Measurements from ENCODE around the gene ECEL1.
"Not testable (repeated sequence)": the region's sequence is repeated elsewhere in the genome, so short reads cannot be mapped to it uniquely, and the experiment has no call there.

Gene ECEL1, protein sequence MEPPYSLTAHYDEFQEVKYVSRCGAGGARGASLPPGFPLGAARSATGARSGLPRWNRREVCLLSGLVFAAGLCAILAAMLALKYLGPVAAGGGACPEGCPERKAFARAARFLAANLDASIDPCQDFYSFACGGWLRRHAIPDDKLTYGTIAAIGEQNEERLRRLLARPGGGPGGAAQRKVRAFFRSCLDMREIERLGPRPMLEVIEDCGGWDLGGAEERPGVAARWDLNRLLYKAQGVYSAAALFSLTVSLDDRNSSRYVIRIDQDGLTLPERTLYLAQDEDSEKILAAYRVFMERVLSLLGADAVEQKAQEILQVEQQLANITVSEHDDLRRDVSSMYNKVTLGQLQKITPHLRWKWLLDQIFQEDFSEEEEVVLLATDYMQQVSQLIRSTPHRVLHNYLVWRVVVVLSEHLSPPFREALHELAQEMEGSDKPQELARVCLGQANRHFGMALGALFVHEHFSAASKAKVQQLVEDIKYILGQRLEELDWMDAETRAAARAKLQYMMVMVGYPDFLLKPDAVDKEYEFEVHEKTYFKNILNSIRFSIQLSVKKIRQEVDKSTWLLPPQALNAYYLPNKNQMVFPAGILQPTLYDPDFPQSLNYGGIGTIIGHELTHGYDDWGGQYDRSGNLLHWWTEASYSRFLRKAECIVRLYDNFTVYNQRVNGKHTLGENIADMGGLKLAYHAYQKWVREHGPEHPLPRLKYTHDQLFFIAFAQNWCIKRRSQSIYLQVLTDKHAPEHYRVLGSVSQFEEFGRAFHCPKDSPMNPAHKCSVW

DNA sequence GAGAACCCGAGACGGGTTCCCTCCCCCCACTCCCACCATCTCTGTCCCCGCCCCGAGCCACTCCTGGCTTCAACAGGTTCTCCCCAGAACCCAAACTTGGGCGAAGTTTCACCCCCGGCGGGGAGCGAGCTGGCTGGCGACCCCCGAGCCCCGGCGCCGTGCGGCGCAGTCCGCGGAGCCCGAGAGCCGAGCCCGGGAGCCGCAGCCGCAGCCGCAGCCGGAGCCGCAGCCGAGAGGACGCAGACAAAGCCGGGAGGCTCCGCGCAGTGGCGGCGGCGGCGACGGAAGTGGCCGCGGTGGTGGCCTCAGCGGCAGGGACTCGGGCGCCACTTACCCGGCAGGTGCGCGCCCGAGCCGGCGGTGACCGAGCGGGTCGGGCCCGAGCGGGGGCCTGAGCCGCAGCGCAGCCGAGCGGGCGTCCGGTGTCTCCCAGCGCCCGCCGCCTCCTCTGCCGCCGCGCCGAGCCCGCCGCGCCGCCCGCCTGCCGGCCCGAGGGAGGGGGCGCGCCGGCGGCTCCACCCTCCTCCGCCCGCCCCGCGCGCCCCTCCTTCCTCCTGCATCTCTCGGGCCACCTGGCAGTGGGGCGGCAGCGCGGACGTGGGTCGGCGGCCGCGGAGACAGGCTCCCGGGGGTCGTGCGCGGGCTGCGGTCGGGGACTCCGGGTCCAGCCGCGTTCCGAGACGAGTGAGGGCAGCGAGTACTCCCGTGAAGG, at the start of gene ECEL1:
ECEL1 (minus strand) TSS at position 450 of the 712 bp plus-strand sequence. CDS start 1,181 bp downstream, outside the sequence.
- DNase-seq = peak; percentile 11

DNA sequence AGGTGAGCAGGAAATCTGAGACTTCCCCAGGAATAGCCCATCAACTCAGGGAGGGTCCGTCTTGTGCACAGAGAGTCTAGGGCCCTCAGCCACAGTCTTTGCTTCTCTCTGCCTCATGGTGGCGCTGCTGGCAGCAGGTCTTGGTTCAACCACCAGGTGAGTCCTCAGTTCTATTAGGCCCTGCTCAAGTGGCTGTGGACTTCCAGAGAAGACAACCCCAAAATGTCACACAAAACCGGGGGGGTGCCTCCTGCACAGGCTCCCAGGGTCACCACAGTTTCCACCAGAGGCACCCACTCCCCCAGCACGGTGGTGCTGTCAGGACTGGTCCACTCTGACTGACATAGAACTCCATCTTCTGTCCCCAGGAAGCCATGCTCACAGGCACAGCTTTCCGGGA, 49.4 kb upstream of the ECEL1 start:
- DNase-seq = no peak

DNA sequence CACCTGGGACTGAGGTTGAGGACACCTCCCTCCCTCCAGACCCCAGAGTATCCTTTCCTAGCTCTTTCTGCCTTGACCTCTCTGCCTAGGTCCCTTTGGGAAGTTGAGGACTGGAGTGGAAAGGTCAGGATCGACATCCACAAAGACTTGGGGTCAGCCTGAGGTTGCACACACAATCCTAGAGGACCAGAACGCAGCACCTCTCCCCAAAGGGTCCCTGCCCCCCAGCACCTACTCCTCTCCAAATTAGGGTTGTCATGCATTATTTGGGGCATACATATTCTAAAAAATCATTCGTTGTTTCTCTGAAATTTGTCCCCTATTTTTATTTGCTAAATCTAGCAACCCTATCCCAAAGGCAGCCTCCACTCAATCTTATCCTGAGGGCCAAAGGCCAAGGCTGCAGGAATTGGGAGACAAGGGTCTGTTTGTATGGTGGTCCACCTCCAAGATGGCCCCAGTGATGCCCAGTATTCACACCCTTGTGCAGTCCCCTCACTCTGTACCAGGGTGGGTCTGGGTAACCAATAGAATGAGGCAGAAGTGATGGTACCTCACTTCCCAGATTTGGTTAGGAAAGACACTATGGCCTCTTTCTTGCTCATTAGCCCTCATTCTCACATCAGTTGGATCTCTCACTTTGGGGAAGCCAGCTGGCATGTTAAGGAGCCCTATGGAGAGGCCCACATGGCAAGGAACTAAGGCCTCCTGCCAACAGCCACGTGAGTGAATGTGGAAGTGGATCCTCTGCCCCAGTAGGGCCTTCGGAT, 48.3 kb upstream of the ECEL1 start:
- no peak for DNase-seq

DNA sequence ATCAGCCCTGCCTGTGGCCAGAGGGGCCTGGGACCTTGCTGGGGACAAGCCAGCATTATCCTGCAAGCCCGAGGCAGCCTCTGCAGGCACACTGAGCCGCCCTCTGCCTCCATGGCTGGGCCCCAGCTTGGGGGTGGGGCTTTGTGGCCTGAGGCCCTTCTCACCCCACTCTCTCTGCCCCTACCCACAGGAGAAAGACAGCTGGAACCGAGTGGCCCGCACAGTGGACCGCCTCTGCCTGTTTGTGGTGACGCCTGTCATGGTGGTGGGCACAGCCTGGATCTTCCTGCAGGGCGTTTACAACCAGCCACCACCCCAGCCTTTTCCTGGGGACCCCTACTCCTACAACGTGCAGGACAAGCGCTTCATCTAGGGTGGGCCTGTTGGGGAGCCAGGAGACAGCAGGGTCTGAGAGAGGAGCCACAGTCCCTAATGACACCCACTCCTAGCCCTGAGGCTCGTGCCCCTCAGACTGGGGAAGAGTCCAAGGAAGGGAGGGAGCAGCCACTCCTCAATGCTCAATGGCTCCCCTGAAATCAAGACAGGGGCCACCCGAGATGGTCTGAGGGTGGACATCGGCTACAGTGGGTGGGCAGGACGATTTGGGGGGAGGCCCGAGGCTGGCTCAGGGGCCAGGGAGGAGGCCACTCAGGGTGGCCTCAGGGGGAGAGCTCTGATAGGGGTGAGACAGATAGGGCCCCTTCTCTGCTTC, 47.5 kb upstream of the ECEL1 start:
- DNase-seq = no peak

DNA sequence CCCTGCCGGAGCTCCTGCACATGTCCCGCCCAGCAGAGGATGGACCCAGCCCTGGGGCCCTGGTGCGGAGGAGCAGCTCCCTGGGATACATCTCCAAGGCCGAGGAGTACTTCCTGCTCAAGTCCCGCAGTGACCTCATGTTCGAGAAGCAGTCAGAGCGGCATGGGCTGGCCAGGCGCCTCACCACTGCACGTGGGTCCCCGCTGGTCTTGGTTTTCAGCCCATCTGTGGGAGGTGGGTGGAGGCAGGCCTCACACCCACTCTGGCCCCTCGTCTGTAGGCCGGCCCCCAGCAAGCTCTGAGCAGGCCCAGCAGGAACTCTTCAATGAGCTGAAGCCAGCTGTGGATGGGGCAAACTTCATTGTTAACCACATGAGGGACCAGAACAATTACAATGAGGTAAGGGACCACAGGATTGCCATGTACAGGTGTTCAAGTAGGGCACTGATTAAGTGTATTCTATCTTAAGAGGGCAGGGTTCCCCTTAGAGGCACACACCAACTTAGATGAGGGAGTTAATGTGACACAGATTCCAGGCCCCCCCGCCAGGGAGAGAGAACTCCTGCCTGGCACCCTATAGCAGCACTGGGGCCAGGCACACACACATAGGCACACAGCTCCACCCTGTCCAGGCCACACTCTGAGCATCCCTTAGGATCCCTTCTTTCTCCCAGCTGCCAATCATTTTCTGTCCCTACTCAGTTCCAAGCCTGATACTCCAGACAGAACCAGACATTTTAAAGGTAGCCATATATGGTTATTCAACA, 46.5 kb upstream of the ECEL1 start:
- DNase-seq = no peak

DNA sequence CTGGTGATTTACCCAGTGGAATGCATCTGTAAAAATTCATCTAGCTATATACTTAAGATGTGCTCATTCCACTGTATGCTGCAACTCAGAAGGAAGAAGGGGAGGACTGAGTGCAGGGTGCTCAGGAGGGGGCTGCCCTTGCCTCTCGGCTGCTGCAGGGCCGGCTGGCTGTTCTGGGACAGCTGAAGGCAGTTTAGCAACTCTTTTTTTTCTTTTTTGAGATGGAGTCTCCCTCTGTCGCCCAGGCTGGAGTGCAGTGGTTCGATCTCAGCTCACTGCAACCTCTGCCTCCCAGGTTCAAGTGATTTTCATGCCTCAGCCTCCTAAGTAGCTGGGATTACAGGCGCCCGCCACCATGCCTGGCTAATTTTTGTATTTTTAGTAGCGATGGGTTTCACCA, 45.2 kb upstream of the ECEL1 start:
- DNase-seq = not testable (repeated sequence)

DNA sequence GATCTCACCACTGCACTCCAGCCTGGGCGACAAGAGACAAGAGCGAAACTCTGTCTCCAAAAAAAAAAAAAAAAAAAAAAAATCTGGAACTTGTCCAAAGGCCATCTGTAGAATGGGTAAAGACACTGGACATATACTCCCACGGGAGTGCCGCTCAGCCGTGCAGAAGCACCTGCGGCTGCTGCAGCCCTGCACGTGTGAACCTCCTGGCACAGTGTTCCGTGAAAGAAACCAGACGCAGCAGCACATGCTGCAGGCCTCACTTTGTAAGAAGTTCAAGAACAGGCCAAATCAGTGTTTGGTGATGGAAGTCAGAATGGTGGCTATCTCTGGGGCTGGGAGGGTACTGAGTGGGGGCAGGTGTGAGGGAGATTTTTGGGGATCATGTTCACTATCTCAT, 44.8 kb upstream of the ECEL1 start:
- DNase-seq = peak; percentile 18

DNA sequence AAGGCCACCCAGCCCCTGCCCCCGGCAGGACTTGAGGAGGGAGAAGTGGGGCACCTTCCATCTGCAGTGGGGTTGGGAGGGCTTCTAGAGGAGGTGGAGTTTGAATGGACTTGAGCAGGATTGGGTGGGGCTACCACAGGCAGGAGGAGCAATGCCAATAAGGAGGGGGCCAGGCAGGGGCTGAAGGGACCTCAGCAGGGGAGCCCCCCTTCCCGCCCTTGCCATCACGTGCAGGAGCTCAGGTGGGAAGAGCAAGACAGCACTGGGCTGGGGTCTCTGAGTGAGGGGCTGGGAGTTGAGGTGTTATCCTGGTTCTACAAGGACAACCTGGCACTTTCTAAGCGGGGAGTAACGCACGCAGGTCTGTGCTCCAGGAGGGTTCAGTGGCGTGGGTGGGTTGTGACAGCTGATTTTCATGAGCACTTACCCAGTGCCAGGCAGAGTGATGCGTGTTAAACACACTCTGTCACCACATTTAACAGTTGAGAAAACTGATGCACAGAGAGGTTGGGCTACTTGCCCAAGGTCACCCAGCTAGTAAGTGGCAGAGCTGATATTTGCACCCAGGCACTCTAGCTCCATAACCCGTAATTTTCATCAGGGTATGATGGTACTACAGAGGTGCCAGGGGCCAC, 43.1 kb upstream of the ECEL1 start:
- no peak for DNase-seq

DNA sequence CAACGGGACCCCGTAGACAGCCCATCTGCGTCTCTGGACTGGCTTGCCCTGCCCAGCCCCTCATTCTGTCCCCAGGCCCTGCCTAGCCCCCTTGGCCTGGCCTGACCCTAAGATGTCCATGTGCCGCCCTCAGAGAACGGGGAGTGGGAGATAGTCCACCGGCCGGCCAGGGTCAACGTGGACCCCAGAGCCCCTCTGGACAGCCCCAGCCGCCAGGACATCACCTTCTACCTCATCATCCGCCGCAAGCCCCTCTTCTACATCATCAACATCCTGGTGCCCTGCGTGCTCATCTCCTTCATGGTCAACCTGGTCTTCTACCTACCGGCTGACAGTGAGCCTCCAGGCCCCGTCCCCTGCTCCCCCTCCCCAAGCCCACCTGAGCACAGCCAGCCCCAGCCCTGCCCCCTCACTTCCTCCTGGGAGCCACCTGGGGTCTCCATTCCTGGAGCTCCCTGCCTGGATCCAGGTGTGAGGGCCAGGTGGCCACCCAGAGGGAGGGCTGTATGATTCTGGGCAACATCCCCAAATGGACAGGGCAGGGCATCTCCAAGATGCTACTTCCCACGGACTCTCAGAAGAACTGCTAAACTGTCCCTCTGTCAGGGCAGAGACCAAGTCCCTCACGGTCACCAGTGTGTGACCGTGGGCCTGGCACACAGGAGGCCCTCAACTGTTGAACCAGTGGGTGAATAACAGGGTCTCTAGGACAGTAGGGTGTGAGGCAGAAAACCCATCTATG, 42.3 kb upstream of the ECEL1 start:
- no peak for DNase-seq

DNA sequence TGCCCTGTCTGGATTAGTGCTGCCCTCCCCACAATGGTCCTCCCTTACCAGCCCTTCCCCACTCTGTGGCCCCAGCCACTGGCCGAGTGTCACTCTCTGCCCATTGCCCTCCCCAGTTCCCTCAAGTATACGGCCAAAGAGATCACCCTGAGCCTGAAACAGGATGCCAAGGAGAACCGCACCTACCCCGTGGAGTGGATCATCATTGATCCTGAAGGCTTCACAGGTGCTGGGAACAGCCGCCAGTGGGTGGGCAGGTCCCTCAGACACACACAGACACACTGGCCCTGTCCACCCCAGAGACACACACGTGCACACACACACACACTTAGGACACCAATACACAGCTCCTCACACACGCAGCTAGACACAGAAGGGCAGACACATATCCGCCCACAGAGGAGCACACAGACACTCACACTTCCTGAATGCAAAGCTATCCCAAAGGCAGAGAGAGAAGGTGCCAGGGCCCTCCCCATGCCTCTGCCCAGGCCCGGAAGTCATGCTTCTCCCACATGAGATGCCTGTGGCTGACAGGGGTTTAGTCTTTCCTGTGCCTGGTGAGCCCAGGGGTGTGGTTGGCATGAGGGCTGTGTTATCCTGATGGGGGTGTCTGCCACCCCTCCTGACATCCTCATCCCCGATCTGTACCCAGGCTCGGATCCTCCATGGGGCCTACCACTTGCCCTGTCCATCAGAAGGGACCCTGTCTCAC, 41.3 kb upstream of the ECEL1 start:
- DNase-seq = no peak

DNA sequence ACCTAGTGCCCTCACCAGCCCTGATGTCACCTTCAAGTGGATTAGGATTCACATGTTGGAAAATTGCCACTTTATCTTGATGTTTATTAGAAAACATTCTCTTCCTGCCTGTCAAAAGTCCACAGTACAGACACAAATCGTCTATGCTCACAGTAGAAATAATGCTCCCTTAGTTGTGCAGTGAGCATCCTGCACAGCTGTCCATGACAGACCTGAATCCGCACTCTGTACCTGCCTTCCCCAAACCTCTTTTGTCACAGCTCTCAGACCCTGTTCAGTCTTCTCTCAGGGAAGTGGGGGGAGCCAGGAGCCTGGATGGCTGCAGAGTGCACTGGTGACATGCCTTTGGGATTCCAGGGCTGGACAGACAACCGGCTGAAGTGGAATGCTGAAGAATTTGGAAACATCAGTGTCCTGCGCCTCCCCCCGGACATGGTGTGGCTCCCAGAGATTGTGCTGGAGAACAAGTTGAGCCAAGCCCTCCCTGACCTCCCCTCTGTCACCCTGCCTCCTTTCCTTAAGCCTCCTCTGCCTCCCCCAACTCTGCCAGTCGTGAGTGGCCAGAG, 40.4 kb upstream of the ECEL1 start:
- no peak for DNase-seq

DNA sequence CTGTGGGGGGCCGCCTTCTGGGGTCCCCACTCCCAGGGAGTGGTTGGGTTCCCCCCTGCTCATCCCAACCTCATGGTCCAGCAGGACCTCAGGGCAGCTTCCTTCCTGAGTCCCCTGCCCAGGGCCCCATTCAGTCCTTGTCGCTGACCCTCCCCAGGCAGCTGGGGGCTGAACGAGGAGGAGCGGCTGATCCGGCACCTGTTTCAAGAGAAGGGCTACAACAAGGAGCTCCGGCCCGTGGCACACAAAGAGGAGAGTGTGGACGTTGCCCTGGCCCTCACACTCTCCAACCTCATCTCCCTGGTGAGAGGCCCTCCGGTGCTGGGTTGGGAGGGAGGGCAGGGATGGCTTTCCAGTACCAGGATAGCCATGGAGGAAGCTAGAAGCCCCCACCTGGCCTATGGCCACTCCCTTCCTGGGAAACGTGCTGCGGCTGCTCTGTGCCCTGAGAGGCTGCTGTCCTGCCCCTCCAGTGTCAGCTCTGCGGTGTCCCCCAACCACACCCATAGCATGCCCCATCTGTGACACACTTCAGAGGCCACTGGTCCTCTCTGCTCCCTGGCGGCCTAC, 38.8 kb upstream of the ECEL1 start:
- DNase-seq = no peak

DNA sequence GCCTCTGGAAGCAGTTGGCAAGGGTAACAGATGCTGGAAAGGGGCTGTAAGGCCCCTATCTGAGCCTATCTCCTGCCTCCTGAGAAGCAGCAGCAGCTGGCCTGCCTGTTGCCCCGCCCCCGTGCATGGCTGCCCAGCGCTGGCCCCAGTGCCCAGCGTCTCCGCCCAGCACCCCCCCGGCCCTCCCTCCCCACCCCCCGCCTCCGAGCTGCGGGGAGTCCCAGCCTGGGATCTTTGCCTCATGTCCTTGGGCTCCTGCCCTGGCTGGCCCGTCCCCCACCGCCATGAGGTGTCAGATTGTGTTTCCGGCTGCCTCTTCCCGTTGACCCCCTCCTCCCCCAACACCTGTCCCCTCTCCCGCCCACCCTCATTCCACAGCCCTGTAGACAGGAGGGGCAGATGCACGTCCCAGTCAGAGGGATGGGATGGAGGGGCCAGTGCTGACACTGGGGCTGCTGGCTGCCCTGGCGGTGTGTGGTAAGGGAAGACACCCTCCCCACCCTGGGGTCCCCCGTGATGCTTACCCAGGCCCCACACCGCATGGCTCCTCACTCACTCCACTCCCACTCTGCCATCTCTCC, 38.2 kb upstream of the ECEL1 start, which contains the start of gene CHRND:
CHRND (plus strand) TSS at position 370 of the 581 bp plus-strand sequence; CDS start at position 426, 56 bp downstream.
- DNase-seq = no peak

DNA sequence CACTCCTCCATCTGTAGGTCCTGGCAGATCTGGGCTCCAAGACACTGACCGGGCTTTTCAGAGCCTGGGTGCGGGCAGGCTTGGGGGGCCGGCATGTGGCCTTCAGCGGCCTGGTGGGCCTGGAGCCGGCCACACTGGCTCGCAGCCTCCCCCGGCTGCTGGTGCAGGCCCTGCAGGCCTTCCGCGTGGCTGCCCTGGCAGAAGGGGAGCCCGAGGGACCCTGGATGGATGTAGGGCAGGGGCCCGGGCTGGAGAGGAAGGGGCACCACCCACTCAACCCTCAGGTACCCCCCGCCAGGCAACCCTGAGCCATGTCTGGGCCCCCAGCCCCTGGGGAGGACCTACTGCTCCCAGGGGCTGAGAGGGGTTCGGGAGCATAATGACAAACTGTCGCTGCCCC, 37.6 kb upstream of the ECEL1 start:
- DNase-seq = no peak

DNA sequence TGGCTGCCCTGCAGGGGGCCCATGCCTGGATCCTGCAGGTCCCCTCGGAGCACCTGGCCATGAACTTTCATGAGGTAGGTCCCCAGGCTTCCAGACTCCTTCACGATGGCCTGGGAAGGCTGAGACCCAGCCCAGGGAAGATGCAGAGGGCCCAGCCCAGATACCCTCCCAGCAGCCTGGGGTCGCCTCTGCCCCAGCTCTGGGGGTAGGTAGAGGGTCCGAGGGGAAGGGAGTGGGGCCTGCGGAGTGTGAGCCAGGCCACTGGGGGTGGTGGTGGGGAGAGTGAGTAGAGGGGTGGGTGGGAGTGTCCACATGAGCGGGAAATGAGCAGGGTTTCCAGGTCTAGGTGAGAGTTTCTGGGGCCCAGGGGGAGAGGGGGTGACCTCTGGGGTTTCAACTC, 37.1 kb upstream of the ECEL1 start:
- no peak for DNase-seq

DNA sequence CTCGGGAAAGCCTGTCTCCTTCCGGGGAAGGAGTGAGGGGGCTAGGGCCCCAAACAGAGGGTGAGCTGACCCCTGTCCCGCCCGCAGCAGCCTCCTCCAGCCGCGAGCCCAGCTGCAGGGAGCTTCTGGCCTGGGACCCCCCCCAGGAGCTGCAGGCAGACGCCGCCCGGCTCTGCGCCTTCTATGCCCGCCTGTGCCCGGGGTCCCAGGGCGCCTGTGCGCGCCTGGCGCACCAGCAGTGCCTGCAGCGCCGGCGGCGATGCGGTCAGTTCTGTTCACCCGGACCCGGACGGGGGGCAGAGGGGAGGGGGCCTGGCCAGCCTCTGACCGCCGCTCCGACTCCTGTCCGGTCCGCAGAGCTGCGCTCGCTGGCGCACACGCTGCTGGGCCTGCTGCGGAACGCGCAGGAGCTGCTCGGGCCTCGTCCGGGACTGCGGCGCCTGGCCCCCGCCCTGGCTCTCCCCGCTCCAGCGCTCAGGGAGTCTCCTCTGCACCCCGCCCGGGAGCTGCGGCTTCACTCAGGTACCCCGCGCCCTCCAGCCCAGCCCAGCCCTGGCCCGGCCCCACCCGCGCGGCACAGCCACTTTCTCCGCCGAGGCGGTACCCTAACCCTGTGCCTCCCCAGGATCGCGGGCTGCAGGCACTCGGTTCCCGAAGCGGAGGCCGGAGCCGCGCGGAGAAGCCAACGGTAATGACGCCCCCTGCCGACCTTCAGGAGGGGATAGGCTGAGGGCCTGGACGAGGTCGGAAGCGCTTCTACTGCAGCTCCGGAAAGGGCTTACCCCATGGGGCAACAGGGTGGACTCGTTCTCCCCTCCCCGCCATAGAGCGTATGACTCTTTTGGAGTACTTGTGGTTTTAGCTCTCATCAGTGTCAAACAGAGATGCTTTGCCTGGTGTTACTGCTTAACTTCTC, 36.3 kb upstream of the ECEL1 start:
- DNase-seq = peak; percentile 5

DNA sequence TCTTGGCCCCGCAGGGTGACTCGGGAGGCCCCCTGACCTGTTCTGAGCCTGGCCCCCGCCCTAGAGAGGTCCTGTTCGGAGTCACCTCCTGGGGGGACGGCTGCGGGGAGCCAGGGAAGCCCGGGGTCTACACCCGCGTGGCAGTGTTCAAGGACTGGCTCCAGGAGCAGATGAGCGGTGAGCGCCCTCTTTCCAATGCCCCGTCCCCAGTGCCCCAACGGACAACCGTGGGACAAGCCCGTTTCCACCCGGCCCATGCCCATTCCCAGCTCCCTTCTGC, 35.7 kb upstream of the ECEL1 start:
- no peak for DNase-seq

Data from DMS79 treated with DMSO at 0.1 percent for 48 hours (cell line).